GM21619 (cell line): ENCODE results near the gene LZTS3.
"Not testable (repeated sequence)": the region's sequence is repeated elsewhere in the genome, so short reads cannot be mapped to it uniquely, and the experiment has no call there.

Source experiments
- ATAC-seq: cut with Tn5 transposase; IDR thresholded peaks from one replicate; pipeline ENCODE4 v1.9.1; 2021; ENCODE audit not compliant: unreplicated experiment

LZTS3 gene

DNA sequence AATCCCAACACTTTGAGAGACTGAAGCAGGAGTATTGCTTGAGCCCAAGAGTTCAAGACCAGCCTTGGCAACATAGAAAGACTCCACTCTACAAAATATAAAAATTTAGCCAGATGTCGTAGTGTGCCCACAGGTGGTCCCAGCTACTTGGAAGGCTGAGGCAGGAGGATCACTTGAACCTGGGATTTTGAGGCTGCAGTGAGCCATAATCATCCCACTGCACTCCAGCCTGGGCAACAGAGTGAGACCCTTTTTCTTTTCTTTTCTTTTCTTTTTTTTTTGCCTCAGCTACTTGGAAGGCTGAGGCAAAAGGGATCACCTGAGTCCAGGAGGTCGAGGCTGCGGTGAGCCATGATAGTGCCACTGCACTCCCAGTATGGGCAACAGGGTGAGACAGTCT, 31.6 kb downstream of the LZTS3 start:
- ATAC-seq, result no peak

DNA sequence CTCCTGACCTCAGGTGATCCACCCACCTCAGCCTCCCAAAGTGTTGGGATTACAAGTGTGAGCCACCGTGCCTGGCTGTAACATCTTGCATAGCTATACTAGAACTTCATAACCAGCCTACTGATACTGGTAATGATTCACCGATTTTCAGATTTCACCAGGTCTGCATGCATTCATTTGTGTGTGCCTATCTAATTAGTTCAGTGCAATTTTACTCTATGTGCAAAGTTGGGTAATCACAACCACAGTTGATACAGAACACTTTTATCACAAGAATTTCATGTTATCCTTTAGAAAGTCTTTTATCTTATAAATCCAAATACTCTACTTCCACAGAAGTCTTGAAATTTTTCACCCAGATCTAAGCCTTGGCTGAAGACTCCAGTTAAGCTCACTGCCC, 35.9 kb downstream of the LZTS3 start:
- ATAC-seq, result no peak

DNA sequence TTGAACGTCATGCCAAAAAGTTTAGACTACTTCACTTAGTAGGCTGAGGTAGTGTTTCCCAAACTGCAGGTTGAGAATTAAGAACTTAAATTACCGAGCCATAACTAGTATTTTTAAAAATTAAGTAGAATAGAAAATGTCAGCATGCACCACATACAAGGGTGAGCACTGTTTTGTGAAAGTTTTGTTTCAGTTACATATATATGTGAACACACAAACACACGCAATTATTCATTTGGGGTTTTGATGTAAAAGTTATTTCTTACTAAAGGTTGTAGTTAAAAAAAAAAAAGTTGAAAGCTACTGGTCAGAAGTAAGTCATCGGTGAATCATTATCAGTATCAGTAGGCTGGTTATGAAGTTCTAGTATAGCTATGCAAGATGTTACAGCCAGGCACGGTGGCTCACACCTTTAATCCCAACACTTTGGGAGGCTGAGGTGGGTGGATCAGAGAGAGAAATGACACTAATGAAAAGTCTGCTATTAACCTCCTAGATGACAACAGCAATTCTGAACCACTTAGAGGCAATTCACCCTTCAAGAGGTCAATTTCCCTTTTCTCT, 37.8 kb downstream of the LZTS3 start:
- ATAC-seq, result no peak

DNA sequence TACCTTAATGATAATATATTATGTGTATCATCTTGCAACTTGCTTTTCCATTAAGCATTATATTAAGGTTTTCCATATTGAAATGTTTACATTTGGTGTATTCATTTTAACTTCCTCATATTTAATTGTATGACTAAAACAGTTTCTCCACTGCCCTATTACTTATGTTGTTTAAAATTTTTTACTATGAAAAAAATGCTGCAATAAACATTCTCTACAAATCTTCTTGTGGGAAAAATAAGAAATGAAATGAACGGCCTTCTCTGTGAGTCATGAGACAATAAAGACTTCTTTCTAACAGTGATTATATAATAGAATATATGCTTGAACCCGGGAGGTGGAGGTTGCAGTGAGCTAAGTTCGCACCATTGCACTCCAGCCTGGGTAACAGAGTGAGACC, 39.2 kb downstream of the LZTS3 start:
- ATAC-seq, result no peak

DNA sequence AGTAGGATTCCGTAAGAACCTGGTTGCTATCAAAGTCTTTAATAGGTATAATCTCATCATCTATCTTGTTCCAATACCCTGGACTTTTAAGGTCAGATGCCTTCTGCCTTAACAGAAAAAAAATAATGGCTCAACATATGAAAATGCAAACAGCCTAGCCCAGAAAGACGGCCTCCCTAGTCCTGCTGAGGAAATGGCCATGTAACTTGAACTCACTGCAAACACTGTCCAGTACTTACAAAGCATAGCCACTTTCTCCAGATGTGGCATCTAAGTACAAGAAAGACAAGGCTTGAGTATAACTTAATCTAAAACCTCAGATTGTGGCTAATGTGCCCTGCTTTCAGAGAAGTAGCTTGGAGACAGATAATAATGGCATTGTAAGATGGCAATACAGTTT, 40.2 kb downstream of the LZTS3 start:
- ATAC-seq, result no peak

- no peak for ATAC-seq
These were observed 43.2 kb downstream of the LZTS3 start for GRCh38 chr20:3130051-3130600.

DNA sequence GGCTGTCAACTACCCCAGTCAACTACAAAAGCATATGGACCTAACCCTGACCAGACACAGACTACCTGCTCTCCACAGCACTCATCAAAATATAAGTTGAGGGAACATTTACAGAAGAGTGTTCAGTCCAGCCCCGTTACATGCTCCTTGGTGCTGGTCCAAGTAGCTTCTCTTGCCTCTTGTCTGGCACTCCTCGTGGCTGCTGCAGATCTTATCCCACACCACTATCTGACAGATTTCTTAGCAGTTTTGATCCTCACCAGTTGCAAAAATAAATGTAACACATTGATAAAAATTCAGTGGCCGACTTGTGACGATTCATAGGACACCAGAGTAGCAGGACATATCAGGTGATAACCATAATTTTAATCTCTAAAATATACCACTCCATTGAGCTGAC, 44.3 kb downstream of the LZTS3 start:
- ATAC-seq, result no peak

- no peak for ATAC-seq
These were observed 44.9 kb downstream of the LZTS3 start for GRCh38 chr20:3128275-3128984.

GRCh38 chr20:3126527-3126859, 46.9 kb downstream of the LZTS3 start:
- no peak for ATAC-seq

- ATAC-seq, result not testable (repeated sequence)
These were observed 47.4 kb downstream of the LZTS3 start for GRCh38 chr20:3125776-3126526.

GRCh38 chr20:3124773-3125560, 48.4 kb downstream of the LZTS3 start:
- ATAC-seq, result not testable (repeated sequence)

DNA sequence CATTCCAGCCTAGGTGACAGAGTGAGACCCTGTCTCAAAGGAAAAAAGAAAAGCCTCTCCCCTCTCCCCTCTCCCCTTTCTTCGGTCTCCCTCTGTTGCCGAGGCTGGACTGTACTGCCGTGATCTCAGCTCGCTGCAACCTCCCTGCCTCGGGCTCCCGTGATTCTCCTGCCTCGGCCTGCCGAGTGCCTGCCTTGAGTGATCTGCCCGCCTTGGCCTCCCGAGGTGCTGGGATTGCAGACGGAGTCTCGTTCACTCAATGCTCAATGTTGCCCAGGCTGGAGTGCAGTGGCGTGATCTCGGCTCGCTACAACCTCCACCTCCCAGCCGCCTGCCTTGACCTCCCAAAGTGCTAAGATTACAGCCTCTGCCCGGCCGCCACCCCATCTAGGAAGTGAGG, 49.2 kb downstream of the LZTS3 start:
- not testable (repeated sequence) for ATAC-seq

GRCh38 chr20:3123542-3123941, 49.8 kb downstream of the LZTS3 start:
- ATAC-seq, result no peak

GRCh38 chr20:3121955-3122610, 51.3 kb downstream of the LZTS3 start:
- no peak for ATAC-seq

- no peak for ATAC-seq
These were observed 52.0 kb downstream of the LZTS3 start for GRCh38 chr20:3121271-3121911.

DNA sequence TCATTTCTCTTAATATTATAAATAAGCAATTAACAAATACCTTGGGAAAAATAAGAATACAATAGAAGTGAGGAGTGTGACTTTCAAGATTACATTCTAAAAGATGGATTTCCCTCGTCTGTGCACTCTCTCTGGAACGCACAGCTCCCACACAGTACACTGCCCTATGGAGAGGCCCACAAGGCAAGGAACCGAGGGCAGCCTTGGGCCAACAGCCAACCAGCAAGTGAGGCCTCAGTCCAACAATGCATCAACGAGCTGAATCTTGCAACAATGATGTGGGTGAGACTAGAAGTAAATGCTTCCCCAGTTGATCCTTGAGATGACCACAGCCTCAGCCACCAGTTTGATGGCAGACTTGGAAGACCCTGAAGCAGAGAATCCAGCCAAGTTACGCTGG, 54.3 kb downstream of the LZTS3 start:
- ATAC-seq, result no peak

DNA sequence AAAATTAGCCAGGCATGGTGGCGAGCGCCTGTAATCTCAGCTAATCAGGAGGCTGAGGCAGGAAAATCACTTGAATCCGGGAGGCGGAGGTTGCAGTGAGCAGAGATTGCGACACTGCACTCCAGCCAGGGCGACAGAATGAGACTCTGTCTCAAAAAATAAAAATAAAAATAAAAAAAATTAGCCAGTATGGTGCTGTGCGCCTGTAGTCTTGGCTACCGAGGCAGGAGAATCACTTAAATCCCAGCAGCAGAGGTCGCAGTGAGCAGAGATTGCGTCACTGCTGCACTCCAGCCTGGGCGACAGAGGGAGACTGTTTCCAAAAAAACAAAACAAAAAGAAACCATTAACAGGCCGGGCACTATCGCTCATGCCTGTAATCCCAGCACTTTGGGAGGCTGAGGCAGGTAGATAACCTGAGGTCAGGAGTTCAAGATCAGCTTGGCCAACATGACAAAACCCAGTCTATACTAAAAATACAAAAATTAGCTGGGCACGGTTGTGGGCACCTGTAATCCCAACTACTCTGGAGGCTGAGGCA, 55.4 kb downstream of the LZTS3 start:
- ATAC-seq, result not testable (repeated sequence)

DNA sequence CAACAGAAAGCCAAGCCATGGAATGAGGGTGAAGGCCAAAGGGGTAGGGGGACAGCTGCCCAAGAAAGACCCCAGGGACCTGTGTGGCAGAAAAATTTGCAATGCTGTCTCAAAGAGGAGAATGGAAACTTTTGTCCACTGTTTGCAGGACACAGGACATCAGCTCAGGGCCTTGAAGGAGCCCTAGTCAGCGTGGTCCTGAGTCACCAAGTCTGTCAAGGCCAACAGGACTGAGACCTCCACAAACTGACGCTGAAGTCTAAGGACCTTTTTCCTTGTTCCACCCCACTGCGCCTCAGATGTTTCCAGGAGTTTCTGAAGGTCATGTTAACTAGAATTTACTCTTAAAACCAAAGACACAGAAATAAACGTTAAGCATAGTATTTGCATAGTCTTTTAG, 57.0 kb downstream of the LZTS3 start:
- no peak for ATAC-seq

GRCh38 chr20:3115190-3116107, 57.9 kb downstream of the LZTS3 start:
- no peak for ATAC-seq
